T47D (cell line): Measurements from ENCODE around the gene GNG10.

Experiments
- DNase-seq, 2 experiments: peaks; one replicate each; pipeline versions ENCODE4 v3.0.0 to v3.0.0-alpha.2; 2011 to 2012; ENCODE audit warnings: low read depth in 1 of 2, low spot score in 1 of 2
- JUND ChIP-seq: IDR thresholded peaks from 2 replicates; pipeline ENCODE4 v1.6.1; 2012; ENCODE audit warnings: low read depth
- in situ Hi-C: cut with HindIII; loops from 2 replicates; pipeline ENCODE4 v1.10.0; 2016; ENCODE audit warnings: low sequenced_read_pairs, low pct_unique_long_range_greater_than_20kb

Gene GNG10

GRCh38 chr9:111711548-111711947 is 50.1 kb downstream of the GNG10 start:
- TF ChIP-seq JUND: no peak
- in situ Hi-C loops: no loop called here
- DNase-seq: no peak

GRCh38 chr9:111712369-111712768 is 51.0 kb downstream of the GNG10 start:
- TF ChIP-seq JUND: no peak
- no peak for DNase-seq
- in situ Hi-C loops: no loop called here

- DNase-seq: no peak
- no peak for TF ChIP-seq JUND
- in situ Hi-C loops: no loop called here
Measured at GRCh38 chr9:111715471-111715870, 54.1 kb downstream of the GNG10 start.

- TF ChIP-seq JUND: no peak
- DNase-seq: no peak
- in situ Hi-C loops: no loop called here
Measured at GRCh38 chr9:111719541-111719940, 58.1 kb downstream of the GNG10 start.
